ENCODE results near the gene SHROOM3. TPM values are rescaled to one million over a fixed set of nuclear protein-coding genes. Genes with fewer than 3 reads are reported as not detected.

Gene SHROOM3
- total RNA-seq, 1 donor from 2014 or later, result not detected

- Mint-ChIP-seq H3K4me1 (ENCODE audit: low read depth) (no peaks in the 10 kb centered on the region), H3K27me3 (ENCODE audit: low read depth) (peaks cover 5% of the 10 kb centered on the region), H3K27ac (no peak overlapping the region), H3K36me3 (ENCODE audit: low read depth) (no peaks in the 10 kb centered on the region), H3K9me3 (peaks cover 4% of the 10 kb centered on the region), H3K4me3 (ENCODE audit: low read depth) (no peak overlapping the region)
- intact Hi-C loops (cut with micrococcal nuclease), result loop anchor here (10.0 kb wide), 1 partner anchor 689 kb away; no protein-coding TSS in a partner anchor
- DNase-seq (ENCODE audit: low spot score), result no peak
These were observed 81.2 kb downstream of the SHROOM3 start for GRCh38 chr4:76515975-76516843.

- Mint-ChIP-seq H3K36me3 (ENCODE audit: low read depth) (no peaks in the 10 kb centered on the region), H3K4me3 (ENCODE audit: low read depth) (no peak overlapping the region), H3K27me3 (ENCODE audit: low read depth) (peaks cover 5% of the 10 kb centered on the region), H3K27ac (no peak overlapping the region), H3K9me3 (peaks cover 4% of the 10 kb centered on the region), H3K4me1 (ENCODE audit: low read depth) (no peaks in the 10 kb centered on the region)
- intact Hi-C loops (cut with micrococcal nuclease), result loop anchor here (10.0 kb wide), 1 partner anchor 687 kb away; no protein-coding TSS in a partner anchor
- DNase-seq (ENCODE audit: low spot score), result no peak
These were observed 83.2 kb downstream of the SHROOM3 start for GRCh38 chr4:76518241-76518640.

GRCh38 chr4:76523593-76523992 is 88.6 kb downstream of the SHROOM3 start:
- H3K27ac Mint-ChIP-seq, result no peak overlapping the region
- no peak overlapping the region for H3K4me3 Mint-ChIP-seq (ENCODE audit: low read depth)
- no peaks in the 10 kb centered on the region for H3K9me3 Mint-ChIP-seq
- no peaks in the 10 kb centered on the region for H3K36me3 Mint-ChIP-seq (ENCODE audit: low read depth)
- peaks cover 7% of the 10 kb centered on the region for H3K27me3 Mint-ChIP-seq (ENCODE audit: low read depth)
- no peaks in the 10 kb centered on the region for H3K4me1 Mint-ChIP-seq (ENCODE audit: low read depth)
- DNase-seq (ENCODE audit: low spot score), result no peak
- intact Hi-C loops (cut with micrococcal nuclease), result no loop called here

GRCh38 chr4:76525751-76526150 is 90.7 kb downstream of the SHROOM3 start:
- no peaks in the 10 kb centered on the region for H3K9me3 Mint-ChIP-seq
- peaks cover 7% of the 10 kb centered on the region for H3K27me3 Mint-ChIP-seq (ENCODE audit: low read depth)
- H3K36me3 Mint-ChIP-seq (ENCODE audit: low read depth), result no peaks in the 10 kb centered on the region
- no peak overlapping the region for H3K4me3 Mint-ChIP-seq (ENCODE audit: low read depth)
- intact Hi-C loops (cut with micrococcal nuclease), result no loop called here
- H3K27ac Mint-ChIP-seq, result no peak overlapping the region
- H3K4me1 Mint-ChIP-seq (ENCODE audit: low read depth), result no peaks in the 10 kb centered on the region
- no peak for DNase-seq (ENCODE audit: low spot score)

GRCh38 chr4:76526585-76526990 is 91.6 kb downstream of the SHROOM3 start:
- intact Hi-C loops (cut with micrococcal nuclease), result no loop called here
- H3K27ac Mint-ChIP-seq, result no peak overlapping the region
- DNase-seq (ENCODE audit: low spot score), result no peak
- no peaks in the 10 kb centered on the region for H3K4me1 Mint-ChIP-seq (ENCODE audit: low read depth)
- H3K36me3 Mint-ChIP-seq (ENCODE audit: low read depth), result no peaks in the 10 kb centered on the region
- no peak overlapping the region for H3K4me3 Mint-ChIP-seq (ENCODE audit: low read depth)
- no peaks in the 10 kb centered on the region for H3K9me3 Mint-ChIP-seq
- H3K27me3 Mint-ChIP-seq (ENCODE audit: low read depth), result peaks cover 10% of the 10 kb centered on the region

- no peaks in the 10 kb centered on the region for H3K36me3 Mint-ChIP-seq (ENCODE audit: low read depth)
- H3K4me3 Mint-ChIP-seq (ENCODE audit: low read depth), result no peak overlapping the region
- intact Hi-C loops (cut with micrococcal nuclease), result no loop called here
- H3K4me1 Mint-ChIP-seq (ENCODE audit: low read depth), result no peaks in the 10 kb centered on the region
- no peaks in the 10 kb centered on the region for H3K9me3 Mint-ChIP-seq
- H3K27me3 Mint-ChIP-seq (ENCODE audit: low read depth), result peaks cover 10% of the 10 kb centered on the region
- no peak overlapping the region for H3K27ac Mint-ChIP-seq
- no peak for DNase-seq (ENCODE audit: low spot score)
These were observed 92.6 kb downstream of the SHROOM3 start for GRCh38 chr4:76527666-76528065.

- Mint-ChIP-seq H3K36me3 (ENCODE audit: low read depth) (no peaks in the 10 kb centered on the region), H3K27me3 (ENCODE audit: low read depth) (peaks cover 3% of the 10 kb centered on the region), H3K4me3 (ENCODE audit: low read depth) (no peak overlapping the region), H3K9me3 (no peaks in the 10 kb centered on the region), H3K27ac (no peak overlapping the region), H3K4me1 (ENCODE audit: low read depth) (no peaks in the 10 kb centered on the region)
- intact Hi-C loops (cut with micrococcal nuclease), result no loop called here
- no peak for DNase-seq (ENCODE audit: low spot score)
These were observed 96.6 kb downstream of the SHROOM3 start for GRCh38 chr4:76531597-76531996.

GRCh38 chr4:76532805-76533204 is 97.8 kb downstream of the SHROOM3 start:
- Mint-ChIP-seq H3K36me3 (ENCODE audit: low read depth) (no peaks in the 10 kb centered on the region), H3K4me1 (ENCODE audit: low read depth) (no peaks in the 10 kb centered on the region), H3K27ac (no peak overlapping the region), H3K4me3 (ENCODE audit: low read depth) (no peak overlapping the region), H3K9me3 (no peaks in the 10 kb centered on the region), H3K27me3 (ENCODE audit: low read depth) (peaks cover 3% of the 10 kb centered on the region)
- no peak for DNase-seq (ENCODE audit: low spot score)
- intact Hi-C loops (cut with micrococcal nuclease), result no loop called here

- H3K27ac Mint-ChIP-seq, result no peak overlapping the region
- H3K36me3 Mint-ChIP-seq (ENCODE audit: low read depth), result no peaks in the 10 kb centered on the region
- no peaks in the 10 kb centered on the region for H3K9me3 Mint-ChIP-seq
- peaks cover 3% of the 10 kb centered on the region for H3K27me3 Mint-ChIP-seq (ENCODE audit: low read depth)
- DNase-seq (ENCODE audit: low spot score), result no peak
- intact Hi-C loops (cut with micrococcal nuclease), result no loop called here
- H3K4me1 Mint-ChIP-seq (ENCODE audit: low read depth), result no peaks in the 10 kb centered on the region
- H3K4me3 Mint-ChIP-seq (ENCODE audit: low read depth), result no peak overlapping the region
These were observed 98.3 kb downstream of the SHROOM3 start for GRCh38 chr4:76533314-76533713.

- Mint-ChIP-seq H3K27ac (no peak overlapping the region), H3K4me3 (ENCODE audit: low read depth) (no peak overlapping the region), H3K9me3 (no peaks in the 10 kb centered on the region), H3K36me3 (ENCODE audit: low read depth) (no peaks in the 10 kb centered on the region), H3K4me1 (ENCODE audit: low read depth) (no peaks in the 10 kb centered on the region), H3K27me3 (ENCODE audit: low read depth) (peaks cover 3% of the 10 kb centered on the region)
- no peak for DNase-seq (ENCODE audit: low spot score)
- intact Hi-C loops (cut with micrococcal nuclease), result no loop called here
These were observed 100.8 kb downstream of the SHROOM3 start for GRCh38 chr4:76535603-76536372.

GRCh38 chr4:76536373-76536689 is 101.3 kb downstream of the SHROOM3 start:
- Mint-ChIP-seq H3K4me3 (ENCODE audit: low read depth) (no peak overlapping the region), H3K9me3 (no peaks in the 10 kb centered on the region), H3K36me3 (ENCODE audit: low read depth) (no peaks in the 10 kb centered on the region), H3K27me3 (ENCODE audit: low read depth) (peaks cover 1% of the 10 kb centered on the region), H3K27ac (no peak overlapping the region), H3K4me1 (ENCODE audit: low read depth) (no peaks in the 10 kb centered on the region)
- no peak for DNase-seq (ENCODE audit: low spot score)
- intact Hi-C loops (cut with micrococcal nuclease), result no loop called here

- Mint-ChIP-seq H3K27ac (no peak overlapping the region), H3K27me3 (ENCODE audit: low read depth) (no peaks in the 10 kb centered on the region), H3K4me3 (ENCODE audit: low read depth) (no peak overlapping the region), H3K4me1 (ENCODE audit: low read depth) (no peaks in the 10 kb centered on the region), H3K36me3 (ENCODE audit: low read depth) (no peaks in the 10 kb centered on the region), H3K9me3 (no peaks in the 10 kb centered on the region)
- intact Hi-C loops (cut with micrococcal nuclease), result no loop called here
- no peak for DNase-seq (ENCODE audit: low spot score)
These were observed 103.3 kb downstream of the SHROOM3 start for GRCh38 chr4:76538296-76538695.

- H3K27ac Mint-ChIP-seq, result no peak overlapping the region
- H3K36me3 Mint-ChIP-seq (ENCODE audit: low read depth), result no peaks in the 10 kb centered on the region
- DNase-seq (ENCODE audit: low spot score), result no peak
- H3K4me1 Mint-ChIP-seq (ENCODE audit: low read depth), result peaks cover 1% of the 10 kb centered on the region
- intact Hi-C loops (cut with micrococcal nuclease), result no loop called here
- H3K9me3 Mint-ChIP-seq, result no peaks in the 10 kb centered on the region
- no peaks in the 10 kb centered on the region for H3K27me3 Mint-ChIP-seq (ENCODE audit: low read depth)
- no peak overlapping the region for H3K4me3 Mint-ChIP-seq (ENCODE audit: low read depth)
These were observed 105.0 kb downstream of the SHROOM3 start for GRCh38 chr4:76539979-76540378.
